AG09309 (cell line): ENCODE data around the gene DALRD3.

Source experiments
- DNase-seq: peaks from one replicate; pipeline ENCODE4 v3.0.0-alpha.2; 2010; ENCODE audit warnings: low read depth
- H3K4me3 ChIP-seq: 2 replicates; pipeline ENCODE4 v1.5.1; 2011; ENCODE audit warnings: mild to moderate bottlenecking, low read depth, low read length, moderate library complexity; ENCODE audit not compliant: control insufficient read depth
- CTCF ChIP-seq: IDR thresholded peaks from 2 replicates; pipeline ENCODE4 v1.5.1; 2011; ENCODE audit warnings: mild to moderate bottlenecking, low read depth, low read length, inconsistent platforms; ENCODE audit not compliant: insufficient read depth, control insufficient read depth; ENCODE audit errors: missing control alignments

The DALRD3 gene

GRCh38 chr3:48989126-48989795 lies 29.1 kb downstream of the DALRD3 start:
- DNase-seq: no peak
- TF ChIP-seq CTCF: no peak
- H3K4me3 ChIP-seq: peak overlapping the region; percentile 77

- no peak for TF ChIP-seq CTCF
- no peak overlapping the region for H3K4me3 ChIP-seq
- no peak for DNase-seq
Observed at GRCh38 chr3:48985831-48986376, 32.5 kb downstream of the DALRD3 start.

GRCh38 chr3:48984663-48985062 lies 33.7 kb downstream of the DALRD3 start:
- no peak for DNase-seq
- TF ChIP-seq CTCF: no peak
- H3K4me3 ChIP-seq: no peak overlapping the region

- no peak overlapping the region for H3K4me3 ChIP-seq
- TF ChIP-seq CTCF: no peak
- DNase-seq: no peak
Observed at GRCh38 chr3:48983096-48983495, 35.3 kb downstream of the DALRD3 start.

GRCh38 chr3:48982686-48983085 lies 35.7 kb downstream of the DALRD3 start:
- DNase-seq: no peak
- H3K4me3 ChIP-seq: no peak overlapping the region
- TF ChIP-seq CTCF: no peak

- DNase-seq: no peak
- H3K4me3 ChIP-seq: no peak overlapping the region
- TF ChIP-seq CTCF: no peak
Observed at GRCh38 chr3:48982016-48982415, 36.4 kb downstream of the DALRD3 start.
